HG03457 (cell line): ENCODE results near the gene SLC12A8.

Experiments
- ATAC-seq: cut with Tn5 transposase; IDR thresholded peaks from one replicate; pipeline ENCODE4 v1.9.1; 2021; ENCODE audit warnings: moderate number of reproducible peaks; ENCODE audit not compliant: unreplicated experiment

Gene SLC12A8

DNA sequence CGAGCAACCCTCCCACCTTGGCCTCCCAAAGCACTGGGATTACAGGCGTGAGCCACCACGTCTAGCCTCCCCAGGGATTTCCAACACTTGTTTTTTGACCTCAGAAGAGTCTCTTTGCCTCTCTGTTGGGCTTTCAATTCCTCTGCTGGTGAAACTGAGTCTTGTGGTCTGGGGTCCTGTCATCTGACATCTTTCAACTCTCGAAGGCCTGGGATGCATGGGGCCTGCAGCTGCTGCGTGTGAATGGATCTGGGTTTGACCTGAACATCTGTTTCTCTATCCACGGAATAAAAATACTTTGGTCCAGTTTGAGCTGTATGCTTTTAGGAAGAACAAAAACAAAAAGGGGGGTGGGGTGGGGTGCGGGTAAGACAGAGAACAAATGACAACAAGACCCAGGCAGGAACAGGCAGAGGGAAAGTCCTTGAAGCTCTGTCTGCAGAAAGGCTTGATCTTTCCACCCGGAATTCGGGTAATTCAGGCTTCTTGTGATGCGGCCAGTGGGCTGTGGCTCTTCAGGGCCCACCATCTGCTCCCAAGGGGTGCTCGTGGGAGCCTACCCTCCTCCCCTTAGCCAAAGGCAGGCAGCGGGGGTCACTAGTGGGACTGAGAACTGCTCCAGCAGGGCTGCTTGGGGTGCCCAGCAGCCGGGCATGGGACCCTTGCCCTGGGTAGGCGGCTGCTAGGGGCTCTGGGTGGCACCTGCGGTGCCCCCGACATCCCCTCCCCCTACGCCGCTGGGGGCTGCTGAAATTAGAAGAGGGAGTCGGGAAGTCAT, 71.5 kb downstream of the SLC12A8 start:
- no peak for ATAC-seq

DNA sequence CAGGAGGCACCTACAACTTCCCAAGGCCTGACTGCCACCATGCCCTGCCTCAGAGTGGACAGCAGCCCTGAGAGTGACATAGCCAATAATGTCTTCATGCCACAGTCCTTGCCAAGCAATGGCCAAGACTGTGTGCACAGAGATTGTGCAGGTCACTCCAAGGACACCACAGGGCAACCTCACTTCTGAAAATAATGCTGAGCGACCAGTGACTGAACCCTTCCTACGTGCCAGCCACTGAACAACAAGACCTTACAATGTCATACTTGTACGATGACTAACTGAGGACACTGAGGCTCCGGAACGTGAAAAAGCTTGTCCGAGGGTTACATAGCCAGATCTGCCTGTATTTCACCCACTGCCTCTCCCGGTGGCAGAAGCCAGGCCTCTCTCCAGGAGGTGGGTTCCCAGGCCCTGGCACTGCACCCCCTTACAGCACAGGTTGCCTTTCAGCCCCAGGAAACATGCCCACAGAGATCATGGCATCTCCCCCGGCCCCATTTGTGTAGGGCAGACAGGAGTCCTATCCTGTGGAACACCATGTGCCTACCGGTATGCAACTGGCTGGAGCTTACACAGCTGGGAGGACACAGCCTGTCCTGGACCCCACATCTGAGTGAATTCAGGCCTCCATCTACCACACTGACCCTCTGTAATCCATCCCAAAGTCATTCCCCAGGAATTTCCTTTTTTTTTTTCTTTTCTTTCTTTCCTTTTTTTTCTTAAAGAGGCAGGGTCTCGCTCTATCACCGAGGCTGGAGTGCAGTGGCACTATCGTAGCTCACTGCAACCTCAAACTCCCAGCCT, 72.3 kb downstream of the SLC12A8 start:
- no peak for ATAC-seq

DNA sequence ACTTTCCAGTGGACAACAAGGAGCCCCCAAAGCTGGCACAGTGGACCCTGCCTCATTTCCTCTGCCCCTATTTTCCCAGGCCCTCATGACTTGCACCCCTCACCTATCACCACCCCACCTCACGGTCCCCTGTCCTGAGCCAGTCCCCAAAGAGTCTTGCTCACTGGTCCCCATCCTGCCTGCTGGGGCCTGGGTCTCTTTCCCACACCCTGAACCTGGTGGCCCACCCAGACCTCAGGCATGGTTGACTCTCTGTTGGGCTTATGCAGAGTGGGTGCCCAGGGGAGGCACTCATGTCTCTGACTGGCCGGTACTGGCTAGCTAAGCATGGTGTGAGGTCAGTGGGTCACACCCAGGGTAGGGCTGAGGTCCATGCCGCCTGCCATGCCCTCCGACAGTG, 73.2 kb downstream of the SLC12A8 start:
- no peak for ATAC-seq

DNA sequence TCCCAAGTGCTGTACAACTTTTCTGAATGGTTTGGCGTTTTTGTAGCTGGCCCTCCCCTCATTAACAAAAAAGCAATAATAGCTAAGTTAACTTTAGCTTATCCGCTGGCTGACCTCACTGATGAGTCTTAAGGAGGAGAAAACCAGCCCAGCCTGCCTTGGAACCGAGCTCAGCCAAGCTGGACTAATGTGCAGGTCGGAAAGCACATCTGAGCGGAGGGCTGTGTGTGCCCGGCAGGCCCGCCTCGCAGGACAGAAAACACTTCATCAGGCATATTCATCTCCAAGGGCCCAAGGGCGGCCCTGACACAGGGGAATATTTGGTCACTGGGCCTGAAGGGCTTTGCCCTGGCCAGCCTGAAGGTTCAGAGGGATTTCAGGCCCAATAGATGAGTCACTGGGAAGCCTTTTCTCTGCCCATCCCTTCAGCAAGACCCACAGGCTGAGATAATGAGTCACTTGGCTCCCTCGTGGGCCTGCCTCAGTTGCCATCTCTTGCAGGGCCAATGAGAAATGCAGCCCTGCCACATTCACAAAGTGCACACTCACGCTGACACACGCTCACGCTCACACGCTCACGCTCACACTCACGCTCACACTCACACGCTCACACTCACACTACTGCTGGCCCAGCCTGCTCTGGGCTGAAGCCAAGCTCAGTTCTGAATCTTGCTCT, 75.1 kb downstream of the SLC12A8 start:
- ATAC-seq: no peak

DNA sequence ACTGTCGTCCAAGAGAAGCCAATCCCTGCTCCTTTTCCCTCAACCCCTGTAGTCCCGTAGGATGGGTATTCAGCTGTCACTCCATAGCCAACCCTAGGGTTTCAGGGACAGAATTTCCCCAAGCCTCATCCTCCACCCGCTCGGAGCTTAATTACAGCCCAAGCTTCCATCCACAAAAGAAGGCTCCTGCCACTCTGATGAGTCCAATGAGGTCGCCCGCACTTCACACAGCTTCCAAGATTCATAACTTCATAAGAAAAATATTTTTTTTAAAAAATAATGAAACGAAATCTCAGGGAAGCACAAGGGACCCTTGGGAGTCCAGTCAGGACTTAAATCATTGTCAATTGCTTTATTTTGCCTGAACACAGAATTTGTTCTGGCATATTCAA, 75.6 kb downstream of the SLC12A8 start:
- ATAC-seq: no peak

DNA sequence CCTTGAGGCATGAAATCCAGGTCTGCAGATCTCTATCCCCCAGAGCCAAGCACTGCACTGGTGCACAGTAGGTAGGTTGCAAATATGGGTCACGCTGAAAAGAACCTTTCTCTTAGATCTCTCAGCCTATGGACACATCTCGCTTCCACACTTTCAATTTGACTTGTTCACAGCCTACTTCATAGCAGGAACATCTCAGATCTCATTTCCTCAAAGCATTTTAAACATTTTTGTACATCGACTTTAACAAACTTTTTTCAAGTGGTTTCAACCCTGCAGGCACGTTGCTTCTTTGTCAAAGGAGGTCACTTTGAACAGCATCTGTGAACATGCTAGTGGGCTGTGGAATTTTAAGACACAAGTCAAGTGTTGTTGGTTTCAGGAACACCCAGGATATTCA, 76.0 kb downstream of the SLC12A8 start:
- no peak for ATAC-seq

DNA sequence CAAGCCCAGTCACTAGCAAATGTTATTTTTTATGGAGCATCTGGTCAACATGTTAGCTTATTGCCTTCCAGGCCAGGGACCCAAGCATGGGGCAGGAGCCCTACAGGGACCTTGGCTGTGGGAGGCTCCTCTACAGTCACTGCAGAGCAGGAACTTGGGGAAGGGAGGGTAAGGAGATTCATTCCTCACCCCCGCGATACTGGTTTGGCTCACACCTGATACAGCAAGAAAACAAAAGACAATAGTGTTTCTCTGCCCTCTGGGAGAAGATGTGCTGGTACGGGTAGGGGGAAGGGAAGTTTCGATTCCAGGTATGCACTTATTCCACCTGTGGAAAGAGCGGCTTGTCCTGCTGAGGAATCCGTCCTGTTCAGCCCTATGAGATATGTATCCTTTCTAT, 77.6 kb downstream of the SLC12A8 start:
- ATAC-seq: no peak

DNA sequence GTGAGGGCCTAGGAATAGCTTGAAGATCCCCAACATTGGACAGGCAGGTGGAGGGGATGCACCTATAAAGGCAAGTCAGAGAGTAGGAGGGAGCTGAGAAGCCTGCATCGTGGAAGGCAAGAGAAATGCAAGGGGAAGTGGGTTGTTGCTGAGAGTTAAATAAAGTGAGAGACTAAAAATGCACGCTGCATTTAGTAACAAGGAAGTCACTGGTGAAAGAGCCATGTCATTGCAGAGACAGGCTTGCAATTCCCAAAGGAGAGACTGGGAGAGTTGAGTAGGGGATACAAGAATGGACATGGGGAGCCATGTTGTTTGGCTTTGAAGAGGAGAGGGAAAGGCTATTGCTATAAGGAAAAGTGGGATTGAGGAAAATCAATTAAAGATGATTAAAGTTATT, 79.7 kb downstream of the SLC12A8 start:
- no peak for ATAC-seq

DNA sequence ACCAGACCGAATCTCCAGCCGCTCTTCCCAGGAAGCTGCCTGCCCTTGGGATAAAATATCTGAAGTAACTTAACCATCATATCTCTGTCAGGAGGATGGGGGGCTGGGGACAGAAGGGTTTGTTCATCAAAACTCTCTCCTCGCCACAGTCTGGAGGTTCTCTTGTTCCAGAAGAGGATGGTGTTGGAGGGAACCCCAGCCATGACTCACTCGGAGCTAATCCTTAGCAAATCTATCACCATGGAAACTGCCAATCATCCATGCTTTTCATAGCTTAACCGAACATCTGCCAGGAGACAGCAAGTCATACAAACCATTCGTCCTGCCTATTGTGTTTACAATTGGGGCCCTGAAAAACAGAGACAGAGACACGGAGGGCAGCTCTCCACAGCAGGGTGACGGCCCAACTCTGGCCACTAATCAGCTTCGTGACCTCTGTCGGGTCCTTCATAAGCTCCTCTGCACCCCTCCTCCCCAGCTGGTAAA, 83.0 kb downstream of the SLC12A8 start:
- ATAC-seq: no peak

DNA sequence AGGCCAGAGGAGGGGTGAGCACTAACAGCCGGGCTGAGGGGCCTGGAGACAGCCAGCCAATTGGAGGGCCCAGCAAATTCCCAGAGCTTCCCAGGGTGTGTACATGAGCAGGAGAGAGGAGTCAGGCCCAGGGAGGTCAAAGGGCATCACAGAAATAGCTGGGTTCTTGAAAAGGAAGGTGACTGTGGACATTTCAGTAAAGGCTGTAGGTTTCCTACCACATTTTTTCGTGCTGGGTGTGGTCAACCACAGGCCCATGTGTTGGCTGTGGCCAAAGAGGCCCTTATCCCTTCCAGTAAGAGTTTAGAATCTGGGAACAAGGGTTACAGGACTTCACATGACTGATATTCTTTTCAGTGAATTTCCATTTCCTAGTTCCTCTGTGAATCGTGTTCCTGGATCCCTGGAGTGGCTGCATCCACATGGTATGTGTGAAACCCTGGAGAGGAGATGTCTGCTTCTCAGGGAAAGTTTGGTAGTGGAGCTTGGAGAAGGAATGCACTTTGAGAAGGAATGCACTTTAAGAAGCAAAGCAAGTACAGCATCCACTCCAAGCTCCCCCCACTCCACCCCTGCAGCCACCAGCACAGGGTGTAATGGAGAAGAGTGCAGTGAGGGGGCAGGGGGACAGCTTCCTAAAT, 83.6 kb downstream of the SLC12A8 start:
- no peak for ATAC-seq

DNA sequence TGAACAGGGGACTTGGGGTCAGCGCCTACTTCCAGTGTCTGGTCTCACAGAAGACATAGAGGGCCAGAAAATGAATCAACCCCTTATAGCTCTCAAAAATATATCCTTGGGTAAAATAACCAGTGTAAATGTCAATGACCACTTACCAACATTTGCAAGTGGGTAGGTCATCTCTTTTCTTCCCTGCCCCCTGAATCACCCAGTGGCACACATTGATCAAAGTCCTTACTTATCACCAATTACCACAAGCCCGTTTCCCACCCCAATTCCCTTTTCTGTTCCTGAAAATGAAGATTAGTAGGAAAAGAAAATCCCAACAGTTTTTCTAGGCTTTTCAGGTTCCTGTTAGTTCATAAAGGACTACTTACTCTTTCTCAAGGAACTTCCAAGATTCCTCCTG, 86.2 kb downstream of the SLC12A8 start:
- no peak for ATAC-seq

DNA sequence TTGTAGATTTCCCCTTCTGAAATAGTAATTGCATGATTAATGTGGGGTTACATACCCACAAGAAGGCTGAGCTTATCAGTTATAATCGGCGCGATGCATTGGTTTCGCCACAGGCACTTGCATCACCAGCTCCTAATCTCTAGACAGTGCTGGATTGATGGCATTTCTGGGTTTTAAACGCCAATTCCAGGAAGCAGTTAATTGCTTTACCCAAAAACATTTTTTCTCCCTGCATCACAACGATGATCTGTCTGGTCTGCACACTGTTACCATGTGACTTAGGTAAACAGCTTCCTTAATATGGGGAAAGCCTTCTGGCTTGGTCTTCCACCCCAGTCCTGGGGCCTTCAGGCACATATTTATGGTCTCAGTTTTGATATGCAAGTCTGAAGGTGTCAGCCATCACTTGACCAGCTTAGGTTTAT, 86.7 kb downstream of the SLC12A8 start:
- ATAC-seq: no peak

DNA sequence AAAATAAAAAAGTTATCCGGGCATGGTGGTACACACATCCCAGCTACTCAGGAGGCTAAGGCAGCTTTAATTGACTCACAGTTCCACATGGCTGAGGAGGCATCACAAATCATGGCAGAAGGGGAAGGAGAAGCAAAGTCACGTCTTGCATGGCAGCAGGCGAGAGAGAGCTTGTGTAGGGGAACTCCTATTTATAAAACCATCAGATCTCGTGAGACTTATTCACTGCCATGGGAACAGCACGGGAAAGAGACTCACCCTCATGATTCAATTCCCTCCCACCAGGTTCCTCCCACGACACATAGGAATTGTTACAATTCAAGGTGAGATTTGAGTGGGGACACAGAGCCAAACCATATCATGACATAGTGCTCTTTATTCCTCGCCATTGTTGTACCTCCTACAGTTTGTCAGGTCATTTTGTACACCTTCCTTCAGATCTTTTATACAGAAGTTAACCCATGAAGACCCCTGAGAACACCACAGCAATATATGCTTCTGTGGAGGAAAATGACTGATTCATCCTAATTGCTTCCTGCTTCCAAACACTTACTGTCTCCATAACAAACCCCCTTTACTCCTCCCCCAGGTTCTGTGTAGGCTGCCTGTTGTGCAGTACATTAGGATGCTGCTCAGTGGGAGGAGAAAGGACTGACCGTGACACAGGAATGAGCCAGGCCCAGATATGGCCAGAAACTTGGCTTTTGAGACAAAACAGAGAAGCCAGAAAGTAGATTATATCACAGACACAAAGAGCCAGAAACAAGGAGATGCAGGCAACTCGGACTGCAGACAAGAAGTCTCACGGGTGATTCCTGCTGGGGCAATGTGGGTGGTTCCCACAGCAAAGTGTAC, 88.9 kb downstream of the SLC12A8 start:
- ATAC-seq: no peak

DNA sequence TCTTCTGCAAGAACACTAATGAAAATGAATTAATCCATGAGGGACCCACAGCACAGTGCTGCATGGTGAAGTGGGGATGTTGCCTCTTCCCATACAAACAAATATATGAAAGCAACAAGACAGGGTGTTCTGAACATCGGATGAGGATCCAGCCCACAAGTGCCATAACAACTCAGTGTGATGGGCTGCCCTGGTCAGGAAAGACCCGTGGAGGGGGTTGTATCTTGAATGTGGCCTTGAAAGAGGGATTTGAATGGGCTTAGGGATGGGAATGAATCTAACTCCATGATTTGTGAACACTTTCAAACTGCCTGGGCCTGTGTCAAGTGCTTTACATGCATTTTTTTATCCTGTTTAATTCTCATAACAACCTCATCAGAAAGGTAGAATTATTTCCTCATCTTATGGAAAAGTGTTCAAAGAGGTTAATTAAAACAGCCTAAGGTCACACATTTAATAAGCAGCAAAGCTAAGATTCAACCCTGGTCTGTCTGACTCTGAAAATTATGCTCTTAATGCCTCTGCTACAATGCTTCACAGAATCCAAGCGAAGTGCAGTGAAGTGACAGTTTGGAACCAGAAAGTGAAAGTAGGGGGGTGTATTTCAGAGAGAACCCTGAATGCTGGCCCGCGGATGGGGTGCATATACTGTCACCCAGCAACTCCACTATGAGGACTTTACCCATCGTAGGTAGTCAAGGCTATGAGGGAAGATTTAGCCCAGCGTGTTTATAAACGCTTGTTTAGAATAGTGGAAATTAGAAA, 91.1 kb downstream of the SLC12A8 start:
- no peak for ATAC-seq

DNA sequence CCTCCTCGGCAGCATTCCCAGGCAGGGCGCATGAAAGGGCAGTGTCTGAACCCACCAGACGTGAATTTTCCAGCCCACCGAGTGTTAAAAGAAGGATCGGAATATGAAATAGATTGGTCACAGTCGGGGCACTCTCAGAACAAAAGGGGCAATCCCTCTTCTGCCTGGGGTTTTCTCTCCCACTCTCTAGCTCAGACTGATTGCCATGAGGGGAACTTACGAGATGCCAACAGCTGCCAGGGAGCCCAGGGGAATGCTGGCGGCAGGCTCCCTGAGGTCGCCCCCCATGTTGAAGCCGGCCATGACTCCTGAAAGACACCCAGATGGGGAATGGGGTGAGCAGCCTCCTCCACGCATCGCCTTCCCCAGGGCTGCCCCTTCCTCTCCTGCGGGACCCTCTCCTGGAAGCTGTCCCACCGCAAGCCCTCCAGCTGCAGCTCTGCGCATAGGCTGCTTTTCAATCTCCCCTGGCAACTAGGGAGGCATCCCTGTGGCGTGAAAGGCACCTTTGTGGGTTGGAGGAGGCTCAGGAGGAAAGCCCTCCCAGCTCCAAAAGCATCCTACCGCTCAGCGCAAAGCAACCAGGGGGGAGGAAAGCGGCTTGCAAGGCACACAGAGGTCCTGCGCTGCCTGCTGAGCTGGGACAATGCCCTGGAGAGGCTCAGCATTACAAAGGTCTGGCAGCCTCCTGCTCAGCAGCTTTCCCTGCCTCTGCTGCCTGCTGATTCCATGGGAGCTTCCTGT, 92.0 kb downstream of the SLC12A8 start:
- ATAC-seq: no peak

DNA sequence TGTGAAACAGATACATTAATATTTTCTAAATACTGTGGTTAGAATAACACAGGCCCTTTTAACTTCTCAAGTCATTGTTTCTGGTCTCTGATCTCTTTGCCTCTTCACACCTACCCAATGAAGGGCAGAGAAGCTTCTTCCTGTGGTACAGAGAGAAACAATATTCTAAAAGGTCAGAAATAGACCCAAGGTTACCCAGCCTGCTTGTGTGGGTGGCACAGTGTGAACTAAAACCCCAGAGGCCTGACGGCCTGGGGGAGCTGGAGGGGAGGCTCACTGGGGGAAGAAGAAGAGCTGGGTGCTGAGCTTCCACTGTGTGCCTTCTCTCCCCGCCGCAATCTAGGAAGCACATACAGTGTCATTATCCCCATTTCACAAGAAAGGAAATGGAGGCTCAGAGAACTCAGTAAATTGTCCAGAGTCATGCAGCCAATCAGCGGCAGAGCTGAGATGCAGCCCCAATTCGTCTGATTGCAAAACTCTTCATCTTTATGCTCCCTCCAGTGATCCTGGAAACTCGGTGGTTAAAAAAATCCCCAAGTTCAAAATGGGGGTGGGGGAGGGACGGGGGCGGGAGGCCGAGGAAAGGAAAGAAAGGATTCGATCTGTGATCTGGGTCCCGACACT, 92.7 kb downstream of the SLC12A8 start:
- ATAC-seq: peak; percentile 64

DNA sequence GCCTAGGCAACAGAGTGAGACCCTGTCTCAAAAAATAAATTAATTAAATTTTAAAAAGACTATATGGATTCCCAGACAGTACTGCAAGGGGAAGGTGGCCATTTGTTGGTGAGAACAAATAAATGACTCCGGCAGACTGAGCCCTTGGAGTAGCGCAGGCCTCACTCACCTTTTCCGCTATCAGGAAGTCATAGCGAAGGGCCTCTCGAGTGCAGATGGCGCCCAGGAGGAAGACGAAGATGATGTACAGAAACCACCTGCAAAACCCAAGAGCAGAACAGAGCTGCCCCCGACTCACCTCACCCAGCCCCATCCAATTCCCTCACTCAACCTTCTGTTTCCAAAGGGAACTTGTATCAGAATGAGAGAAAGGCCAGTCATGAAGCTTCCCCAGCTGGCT, 93.9 kb downstream of the SLC12A8 start:
- no peak for ATAC-seq

DNA sequence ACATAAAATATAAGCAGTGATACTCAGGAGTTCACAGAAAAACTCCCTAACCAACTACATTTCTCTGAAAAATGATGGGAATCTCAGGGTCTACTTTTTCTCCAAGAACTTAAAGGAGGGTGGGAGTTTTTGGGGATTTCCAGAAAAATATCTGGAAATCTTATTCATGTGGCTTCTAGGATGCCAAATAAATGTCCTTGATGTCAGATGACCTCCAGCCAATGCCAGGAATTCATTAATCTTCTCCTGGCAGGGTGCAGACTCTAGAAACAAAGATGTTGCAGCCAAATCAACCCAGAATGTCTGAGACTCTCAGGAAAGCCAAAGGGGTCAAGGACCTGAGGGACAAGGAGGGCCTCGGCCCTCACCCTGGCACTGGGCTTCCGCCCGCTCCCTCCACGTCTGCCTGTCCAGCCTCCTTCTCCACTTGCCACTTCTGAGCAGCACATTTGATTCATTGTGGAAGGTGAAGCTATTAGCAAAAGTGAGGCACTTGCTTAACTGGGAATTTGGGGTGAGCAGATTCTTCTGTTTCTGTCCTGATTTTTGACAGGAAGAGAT, 94.8 kb downstream of the SLC12A8 start:
- ATAC-seq: no peak
